D341Med (cell line): Measurements from ENCODE around the gene MRPS21.
A peak's percentile ranks its signal among the peaks of the same experiment; 100 is the strongest.

Source experiments
- DNase-seq: peaks from one replicate; pipeline ENCODE4 v3.0.0; 2012; ENCODE audit warnings: low spot score

The MRPS21 gene

DNA sequence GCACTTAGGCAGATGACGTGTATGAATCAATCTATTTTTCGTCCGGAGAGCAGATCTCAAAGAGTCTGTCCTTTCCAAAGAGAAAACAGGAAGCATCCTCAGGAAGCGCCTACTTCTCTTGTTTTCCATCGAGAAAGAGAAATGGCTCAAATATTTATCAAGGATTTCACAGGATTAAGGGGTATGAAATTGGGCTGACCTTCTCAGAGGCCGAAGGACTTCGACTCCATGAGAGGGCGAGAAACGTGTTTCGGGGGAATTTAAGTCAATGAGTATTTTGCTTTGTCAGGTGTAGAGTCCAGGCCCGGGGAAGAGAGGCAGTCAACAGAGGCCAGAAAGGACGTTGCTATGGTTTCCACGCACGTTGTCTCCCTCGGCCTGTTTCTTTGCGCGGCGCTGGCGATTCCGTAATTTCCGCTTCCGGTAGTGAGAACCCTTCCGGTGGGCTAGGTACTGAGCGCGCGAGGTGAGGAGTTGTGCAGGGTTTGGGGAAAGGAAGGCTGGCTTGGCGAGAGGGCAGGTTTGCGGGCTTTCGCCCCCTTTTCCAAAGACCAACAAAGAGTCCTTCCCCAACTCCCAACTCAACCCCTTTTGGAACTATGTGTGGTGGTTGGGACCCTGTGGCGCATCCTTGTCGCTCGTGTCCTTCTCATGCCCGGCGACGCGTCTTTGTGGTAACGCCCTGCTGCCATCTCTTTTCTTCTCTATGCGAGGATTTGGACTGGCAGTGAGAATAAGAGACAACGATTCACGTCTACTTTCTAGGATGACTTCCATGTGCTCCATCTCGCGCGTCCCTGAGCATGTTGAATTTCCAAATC is at the start of gene MRPS21:
Gene MRPS21 (plus strand): TSS at position 429 of the 821 bp plus-strand sequence. CDS start 506 bp downstream, outside the sequence.
- DNase-seq = peak; percentile 95

DNA sequence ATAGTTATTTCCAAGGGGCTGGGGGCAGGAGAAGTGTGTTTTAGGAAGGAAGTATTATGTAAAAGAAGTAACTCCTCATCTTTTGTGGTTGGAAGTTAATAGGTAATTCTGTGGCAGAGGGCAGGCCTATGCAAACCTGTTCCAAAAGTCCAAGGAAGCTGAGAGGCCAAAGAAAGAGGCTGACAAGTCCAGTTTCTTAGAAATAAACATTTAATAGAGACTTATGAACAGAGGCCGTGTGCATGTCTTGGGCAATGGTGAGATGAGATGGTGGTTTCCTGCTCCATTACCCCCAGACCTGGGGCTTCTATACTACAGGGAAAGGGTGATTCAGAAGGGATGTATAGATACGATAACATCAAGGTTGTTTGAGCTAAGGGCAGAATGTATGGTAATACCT is 43.7 kb upstream of the MRPS21 start:
- DNase-seq = no peak

DNA sequence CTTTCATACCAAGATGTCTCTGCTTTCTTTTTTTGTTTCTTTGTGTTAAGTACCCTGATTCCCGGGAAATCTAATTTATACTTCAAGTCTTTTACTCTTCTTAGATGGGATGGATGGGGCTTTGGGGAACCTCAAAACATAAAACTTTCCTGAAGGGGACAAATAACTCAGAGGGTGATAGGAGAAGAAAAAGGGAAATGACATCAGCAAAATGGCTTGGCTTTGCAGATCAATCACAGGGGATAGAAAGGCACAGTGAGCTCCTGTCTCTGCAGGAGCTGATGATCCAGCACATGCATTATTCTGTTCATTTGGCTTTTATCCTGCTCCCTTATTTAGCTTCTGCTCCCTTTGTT is 37.5 kb upstream of the MRPS21 start:
- DNase-seq = no peak

DNA sequence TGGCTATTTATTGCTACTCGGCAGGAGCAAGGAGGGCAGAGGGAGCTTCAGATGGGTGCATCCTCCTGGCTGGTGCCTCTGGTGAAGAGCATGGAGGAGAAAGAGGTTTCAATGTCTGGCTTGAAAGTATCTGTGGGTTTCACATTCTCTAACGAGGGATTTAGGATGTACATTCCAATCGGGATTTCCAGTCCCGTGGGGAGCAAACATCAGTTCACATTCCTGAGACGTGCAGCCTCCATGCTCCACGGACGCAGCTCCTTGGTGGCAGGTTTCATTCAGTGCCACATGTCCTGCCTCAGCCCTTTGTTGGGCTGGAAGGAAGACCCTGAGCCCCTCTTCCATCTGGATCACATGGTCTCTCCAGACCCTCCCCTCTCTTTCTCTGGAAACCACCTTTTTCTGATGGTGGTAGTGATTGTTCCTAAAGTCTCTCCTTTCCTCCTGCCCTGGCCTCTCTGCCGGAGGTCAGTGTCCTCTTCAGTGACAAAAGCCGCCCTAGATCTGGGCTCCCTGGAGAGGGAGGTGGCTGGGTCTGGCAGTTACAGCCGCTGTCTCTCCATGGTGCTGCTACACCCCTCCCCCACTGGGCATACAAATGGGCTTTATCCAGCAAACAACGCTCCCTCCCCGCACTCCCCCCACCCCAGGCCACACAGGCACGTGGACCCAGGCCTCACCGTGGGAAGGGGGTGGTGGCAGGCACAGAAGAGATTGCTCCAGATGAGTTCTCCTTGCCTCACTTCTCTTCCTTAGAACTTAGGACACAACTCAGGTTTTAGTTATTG is 36.9 kb upstream of the MRPS21 start:
- no peak for DNase-seq

DNA sequence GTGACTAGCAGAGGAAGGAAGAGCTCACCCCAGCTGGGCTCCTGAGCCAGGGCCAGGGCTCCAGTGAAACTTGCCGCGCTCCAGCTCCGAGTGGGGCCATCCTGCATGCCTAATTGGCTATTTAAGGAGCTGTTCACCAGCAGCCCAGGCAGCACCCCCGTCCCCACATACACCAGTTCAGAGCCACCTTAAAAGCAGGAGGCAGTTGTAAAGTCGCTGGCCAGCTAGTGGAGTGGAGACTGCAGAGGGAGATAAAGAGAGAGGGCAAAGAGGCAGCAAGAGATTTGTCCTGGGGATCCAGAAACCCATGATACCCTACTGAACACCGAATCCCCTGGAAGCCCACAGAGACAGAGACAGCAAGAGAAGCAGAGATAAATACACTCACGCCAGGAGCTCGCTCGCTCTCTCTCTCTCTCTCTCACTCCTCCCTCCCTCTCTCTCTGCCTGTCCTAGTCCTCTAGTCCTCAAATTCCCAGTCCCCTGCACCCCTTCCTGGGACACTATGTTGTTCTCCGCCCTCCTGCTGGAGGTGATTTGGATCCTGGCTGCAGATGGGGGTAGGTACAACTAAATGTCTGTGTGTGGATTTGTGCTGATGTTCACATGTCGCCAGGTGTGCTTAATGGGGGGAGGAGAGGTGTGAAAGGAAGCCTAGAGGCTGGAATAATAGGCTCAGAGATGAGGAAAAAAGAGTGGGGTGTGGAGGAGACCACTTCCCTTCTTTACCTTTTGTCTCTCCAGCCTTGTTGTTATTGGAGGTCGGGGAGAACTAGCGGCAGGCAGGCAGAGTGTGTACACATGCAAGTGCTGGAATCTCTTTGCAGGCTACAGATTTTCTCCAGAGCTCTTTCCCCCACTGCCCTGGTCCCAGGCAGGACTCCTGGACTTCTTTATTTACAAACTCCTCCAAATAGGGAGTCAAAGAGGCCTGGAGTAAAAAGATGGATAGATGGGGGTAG is 35.8 kb upstream of the MRPS21 start, which contains the start of gene CA14:
Gene CA14 (plus strand): TSS at position 151 of the 962 bp plus-strand sequence. CDS start 355 bp downstream, at position 506.
- DNase-seq = no peak

DNA sequence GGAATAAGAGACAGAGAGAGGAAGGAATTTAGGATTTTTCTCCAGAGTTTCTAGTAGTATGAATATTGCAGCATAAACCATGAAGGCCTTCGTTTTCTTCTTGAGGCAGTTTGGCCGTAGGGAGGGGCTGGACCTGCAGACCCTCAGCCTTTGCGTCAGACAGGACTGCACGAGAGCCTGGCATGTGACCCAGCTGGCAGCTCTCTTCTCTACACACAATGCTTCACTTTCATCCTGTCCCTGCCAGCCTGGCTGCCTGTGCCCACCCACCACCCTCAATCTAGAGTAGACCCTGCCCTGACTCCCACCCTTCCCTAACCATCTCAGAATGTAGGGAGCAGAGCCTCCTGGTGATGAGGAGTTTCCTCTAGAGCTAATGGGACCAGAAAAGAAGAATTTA is 34.4 kb upstream of the MRPS21 start:
- DNase-seq = no peak

DNA sequence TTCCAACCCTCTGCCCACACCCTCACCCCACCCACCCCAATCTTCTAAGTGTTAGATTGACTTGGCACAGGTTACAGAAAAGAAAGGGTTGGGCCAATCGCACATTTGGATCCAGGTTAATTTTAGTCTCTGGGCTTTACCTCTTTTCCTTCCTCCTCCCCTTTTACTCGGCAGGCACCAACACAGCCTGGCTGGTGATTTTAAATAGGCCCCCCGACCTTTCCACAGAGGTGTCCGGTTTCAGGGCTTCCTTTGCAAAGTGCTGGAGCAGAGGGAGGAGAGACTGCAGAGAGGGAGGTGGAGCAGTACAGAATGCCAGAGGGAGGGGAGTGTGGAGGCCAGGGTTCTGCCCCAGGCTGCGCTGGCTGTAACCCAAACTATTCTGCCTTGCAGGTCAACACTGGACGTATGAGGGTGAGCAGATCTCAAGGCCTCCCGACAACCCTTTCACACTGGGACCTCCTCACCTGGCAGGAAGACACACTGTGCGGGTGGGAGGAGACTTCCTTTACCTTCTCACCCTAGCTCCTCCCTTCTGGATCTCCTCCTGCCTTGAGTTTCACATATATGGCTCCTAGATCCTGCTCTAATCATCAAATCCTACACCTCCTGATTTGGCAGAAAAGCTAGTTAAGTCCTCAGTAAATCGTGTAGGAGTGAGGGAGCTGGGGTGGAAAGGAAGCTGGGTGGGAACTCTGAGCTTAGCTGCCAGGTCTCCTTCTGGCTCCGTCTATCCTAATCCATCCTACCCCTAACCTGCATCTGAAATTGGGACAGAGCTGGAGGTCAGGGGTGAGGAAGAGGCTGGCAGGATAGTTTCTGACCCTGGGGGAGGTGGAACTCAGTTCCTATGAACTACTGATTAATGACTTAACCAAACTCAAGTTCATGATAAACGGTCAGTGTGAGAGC is 33.6 kb upstream of the MRPS21 start:
- DNase-seq = no peak

DNA sequence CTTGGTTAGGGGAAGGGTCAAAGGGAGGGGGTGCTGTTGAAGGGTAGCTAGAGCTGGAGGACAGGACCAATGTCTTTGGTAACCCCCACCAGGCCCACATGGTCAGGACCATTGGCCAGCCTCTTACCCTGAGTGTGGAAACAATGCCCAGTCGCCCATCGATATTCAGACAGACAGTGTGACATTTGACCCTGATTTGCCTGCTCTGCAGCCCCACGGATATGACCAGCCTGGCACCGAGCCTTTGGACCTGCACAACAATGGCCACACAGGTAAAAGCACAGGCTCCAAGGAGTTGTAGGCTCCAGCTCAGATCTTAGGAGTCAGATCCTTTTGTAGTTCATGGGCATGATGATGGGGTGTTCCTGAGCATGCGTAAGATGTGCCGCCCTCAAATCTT is 32.3 kb upstream of the MRPS21 start:
- DNase-seq = no peak

DNA sequence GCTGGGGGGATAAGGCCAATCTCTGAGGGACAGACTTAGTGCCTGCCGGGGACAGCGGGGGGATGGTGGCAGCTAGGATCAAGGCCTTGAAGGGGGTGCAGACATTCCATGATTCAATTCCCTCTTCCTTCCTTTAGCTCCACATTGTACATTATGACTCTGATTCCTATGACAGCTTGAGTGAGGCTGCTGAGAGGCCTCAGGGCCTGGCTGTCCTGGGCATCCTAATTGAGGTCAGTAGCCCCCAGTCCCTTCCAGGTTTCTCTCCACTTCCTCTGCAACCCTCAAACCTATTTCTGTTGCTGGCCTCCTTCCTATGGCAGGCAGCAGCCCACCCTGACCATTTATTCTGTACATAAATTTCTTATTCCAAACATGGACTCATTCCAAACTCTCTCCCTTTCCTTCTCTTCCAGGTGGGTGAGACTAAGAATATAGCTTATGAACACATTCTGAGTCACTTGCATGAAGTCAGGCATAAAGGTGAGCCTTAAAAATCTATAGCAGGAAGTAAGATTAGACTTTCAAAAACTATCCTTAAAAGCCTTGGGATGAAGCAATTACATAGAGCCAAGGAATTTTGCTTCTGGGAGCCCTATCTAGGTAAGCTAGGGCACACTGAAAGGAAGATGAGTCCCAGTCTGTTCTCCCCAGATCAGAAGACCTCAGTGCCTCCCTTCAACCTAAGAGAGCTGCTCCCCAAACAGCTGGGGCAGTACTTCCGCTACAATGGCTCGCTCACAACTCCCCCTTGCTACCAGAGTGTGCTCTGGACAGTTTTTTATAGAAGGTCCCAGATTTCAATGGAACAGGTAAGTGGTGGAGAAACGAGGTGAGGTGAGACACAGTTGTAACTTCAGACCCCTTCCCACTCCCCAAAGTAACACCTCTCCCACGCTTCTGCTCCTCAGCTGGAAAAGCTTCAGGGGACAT is 31.0 kb upstream of the MRPS21 start:
- no peak for DNase-seq

DNA sequence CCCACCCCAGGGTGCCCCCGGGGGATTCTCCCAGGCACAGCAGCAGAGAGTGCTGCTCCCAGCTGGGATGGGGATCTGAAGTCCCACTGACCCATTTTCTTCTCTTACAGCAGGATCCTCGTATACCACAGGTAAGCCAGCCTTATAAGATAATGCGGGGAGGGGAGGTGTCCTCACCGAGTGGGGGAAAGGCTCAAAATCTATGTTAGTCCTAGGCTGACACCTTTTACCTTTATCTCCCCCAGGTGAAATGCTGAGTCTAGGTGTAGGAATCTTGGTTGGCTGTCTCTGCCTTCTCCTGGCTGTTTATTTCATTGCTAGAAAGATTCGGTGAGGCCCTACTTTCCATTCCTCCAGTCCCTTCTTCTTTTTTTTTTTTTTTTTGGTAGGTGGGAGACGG is 30.1 kb upstream of the MRPS21 start:
- DNase-seq = no peak

DNA sequence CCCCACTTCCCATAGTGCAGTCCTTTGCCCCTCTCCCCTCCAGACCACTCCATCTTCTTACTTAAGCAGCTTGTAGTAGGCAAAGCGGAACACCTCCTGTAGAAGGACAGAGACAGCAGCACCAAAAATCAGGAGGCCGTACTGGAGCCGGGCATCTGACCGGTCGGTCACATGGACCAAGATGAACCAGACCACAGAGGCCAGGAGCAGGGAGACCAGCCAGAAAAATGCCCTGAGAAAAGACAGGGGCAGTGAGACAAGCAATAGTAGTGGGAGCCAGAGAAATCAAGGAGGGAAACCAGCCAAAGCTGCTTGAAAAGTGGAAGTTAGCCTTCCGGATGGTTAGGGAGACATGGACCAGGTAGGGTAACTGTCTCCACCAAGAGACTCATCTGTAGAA is 25.8 kb upstream of the MRPS21 start:
- no peak for DNase-seq

DNA sequence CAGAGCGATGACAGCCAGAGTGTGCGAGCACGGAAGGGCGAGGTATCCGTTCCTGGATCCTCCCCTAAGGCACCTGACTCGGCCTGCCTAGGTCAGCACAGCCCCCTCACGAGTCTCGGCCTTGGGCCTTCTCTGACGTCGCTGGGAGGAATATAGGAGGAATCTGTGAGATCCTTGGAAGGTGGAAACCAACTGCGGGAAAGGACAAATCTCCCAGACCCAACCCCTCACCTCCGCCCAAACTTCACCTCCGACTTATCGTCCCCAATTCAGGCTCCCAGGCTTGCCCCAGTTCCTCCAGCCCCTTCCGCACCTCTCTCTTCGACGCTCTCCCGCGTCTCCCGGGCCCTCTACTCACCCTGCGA is 25.3 kb upstream of the MRPS21 start:
- no peak for DNase-seq

DNA sequence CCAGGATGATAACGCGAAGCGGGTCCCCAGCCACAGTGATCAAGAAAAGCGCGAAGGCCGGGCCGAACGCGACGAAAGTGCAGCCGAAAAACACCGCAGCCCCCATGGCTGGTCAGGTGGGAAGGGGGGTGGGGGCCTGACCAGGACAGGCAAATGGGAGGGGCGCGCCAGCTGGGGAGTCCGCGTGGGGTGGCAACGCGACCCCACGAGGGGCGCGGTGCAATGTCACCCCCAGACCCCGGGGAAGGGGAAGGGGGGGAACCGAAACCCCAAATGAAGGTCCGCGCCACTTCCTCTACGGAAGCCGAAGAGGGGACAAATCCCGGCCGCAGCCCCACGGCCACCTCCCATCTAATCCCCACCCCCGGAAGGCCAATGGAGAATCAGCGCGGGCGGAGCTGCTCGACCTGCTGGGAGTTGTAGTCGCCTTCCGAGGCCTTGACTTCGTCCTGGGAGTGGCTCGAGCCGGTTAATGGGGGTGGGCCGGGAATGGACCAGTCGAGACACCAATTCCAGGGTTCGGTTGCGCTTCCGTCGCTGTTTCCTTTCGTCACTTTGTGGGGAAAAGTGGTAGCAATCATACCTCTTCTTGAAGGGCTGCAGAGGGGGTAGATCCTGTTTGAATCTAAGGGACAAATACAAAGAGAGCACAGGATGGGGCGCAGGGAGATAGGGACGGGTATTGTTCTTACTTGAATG is 24.8 kb upstream of the MRPS21 start, which contains the start of gene APH1A:
Gene APH1A (minus strand): TSS at position 312 of the 699 bp plus-strand sequence. CDS start 206 bp downstream, at position 106.
- DNase-seq = peak; percentile 100

DNA sequence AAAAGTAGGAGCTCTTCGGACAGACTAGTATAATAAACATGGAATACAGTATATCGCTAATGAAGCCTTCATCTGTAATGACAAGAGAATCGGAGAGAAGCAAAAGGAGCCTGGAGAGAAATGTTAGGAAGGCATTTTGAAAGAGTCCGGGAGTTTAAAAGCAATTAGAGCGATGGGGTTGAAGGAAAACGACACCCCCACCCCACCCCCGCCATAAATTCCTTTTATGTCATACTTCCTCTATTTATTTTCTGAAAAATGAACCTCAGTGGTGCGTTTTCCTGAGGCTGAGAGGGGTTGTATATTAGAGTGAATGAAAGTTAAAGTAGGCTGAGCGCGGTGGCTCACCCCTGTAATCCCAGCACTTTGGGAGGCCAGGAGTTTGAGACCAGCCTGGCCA is 24.2 kb upstream of the MRPS21 start:
- no peak for DNase-seq

DNA sequence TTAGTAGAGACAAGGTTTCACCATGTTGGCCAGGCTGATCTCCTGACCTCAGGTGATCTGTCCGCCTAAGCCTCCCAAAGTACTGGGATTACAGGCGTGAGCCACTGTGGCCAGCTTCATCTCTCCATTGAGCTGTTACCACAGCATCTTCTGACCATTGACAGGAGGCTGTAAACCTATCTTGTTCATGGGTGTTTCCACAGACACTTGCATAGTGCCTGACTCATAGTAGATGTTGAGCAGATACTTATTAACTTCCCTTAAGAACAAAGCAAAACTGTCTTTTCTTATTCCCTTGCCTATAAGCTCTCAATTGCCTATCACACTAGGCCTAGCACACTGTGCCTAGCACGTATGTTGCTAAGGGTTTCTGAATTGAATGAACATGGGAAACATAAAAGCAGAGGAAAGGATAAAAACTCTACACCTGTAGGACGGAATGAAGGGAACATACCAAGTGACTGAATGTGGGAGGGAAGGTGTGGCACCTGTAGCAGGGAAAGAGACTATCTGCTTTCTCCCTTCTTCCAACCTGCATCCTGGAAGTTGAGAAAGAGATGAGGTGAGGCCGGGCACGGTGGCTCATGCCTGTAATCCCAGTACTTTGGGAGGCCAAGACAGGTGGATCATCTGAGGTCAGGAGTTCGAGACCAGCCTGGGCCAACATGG is 22.2 kb upstream of the MRPS21 start:
- no peak for DNase-seq

DNA sequence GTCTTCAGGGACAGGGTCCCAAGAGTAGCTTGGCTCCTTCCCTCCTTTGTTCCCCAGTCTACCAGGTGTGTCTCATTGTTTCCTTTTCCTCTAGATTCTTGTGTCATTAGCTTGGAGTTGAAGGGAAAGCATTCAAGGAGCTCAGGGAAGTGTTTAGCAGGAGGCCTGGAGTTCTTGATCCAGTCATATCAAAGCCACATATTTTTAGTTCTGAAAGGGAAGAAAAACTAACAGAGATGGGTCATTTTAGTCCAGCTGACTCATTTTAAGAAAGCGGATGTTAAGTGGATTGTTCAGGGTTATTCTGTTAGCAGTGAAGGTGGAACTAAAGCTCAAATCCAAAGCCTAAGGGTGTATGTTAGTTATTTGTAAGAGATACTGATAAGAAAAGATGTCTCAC is 20.4 kb upstream of the MRPS21 start:
- no peak for DNase-seq

DNA sequence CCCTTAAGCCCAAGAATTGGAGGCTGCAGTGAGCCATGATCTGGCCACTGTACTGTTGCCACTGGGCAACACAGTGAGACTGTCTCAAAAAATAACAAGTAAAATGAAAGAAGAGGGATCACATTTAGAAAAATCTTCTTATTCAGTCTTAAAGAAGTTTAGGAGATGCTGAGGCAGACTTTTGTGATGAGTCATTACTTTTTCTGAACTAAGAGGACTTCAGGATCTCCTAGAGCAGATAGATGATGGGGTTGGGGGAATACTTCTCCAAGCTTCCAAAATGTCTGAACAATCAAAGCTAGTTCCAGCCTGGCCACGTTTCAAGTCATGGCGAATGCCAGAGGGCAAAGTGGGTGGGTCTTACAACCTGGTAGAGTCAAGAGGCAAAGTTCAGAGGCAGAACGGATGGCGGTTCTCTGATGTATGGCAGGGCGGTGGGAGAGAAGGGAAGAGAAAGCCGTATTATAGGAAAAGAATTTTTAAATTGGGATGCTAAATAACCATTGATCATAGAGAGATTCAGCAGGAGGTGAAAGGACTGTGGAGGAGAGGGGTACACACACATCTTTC is 13.4 kb upstream of the MRPS21 start:
- no peak for DNase-seq

DNA sequence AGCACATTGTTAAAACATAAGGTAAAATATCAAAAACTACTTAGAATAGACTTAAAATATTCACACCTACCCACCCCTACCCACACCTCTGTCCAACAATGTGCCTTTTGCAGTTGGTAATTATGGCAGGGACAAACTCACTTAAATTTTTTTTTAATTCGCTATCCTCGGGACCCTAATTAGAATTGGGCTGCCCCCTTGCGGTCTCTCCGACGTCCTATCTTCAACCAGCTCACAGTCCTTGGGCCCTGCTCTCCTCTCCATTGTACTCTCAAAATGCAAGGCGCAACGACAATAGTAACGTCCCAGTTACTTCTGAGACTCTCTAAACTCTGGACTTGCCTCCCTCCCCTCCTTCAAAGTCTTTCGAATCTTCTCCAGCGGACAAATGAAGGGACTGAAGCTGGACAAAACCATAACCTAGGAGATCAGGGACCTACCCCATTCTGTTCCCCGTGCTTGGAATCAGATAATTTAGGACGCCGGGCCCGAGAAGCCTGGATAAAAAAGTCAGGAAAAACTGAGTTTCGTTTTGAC is 12.4 kb upstream of the MRPS21 start:
- DNase-seq = peak; percentile 73
